AG04450 (cell line): ENCODE measurements around the gene CABLES2. TPM values are rescaled to one million over a fixed set of nuclear protein-coding genes. Genes with fewer than 3 reads are reported as not detected.

ENCODE experiments used
- CTCF ChIA-PET: fragments of 300-600, 350-600 bp; formaldehyde crosslinking; extraction: SDS; loops from one replicate; lab custom pipeline; 2022; ENCODE audit warnings: antibody characterized with exemption, inconsistent platforms; lab: Charles Lee
- POLR2A ChIA-PET: fragments of 350-600 bp; formaldehyde crosslinking; extraction: SDS; loops from one replicate; lab custom pipeline; 2021; ENCODE audit warnings: antibody characterized with exemption, inconsistent platforms; lab: Yijun Ruan, JAX
- DNase-seq: peaks from one replicate; pipeline ENCODE4 v3.0.0-alpha.2; 2011; ENCODE audit warnings: low read depth, low spot score
- H3K27ac ChIP-seq: one replicate; pipeline ENCODE4 v1.5.1; 2012; ENCODE audit warnings: low read depth, low read length, control low read depth
- H3K27me3 ChIP-seq: one replicate; pipeline ENCODE4 v1.6.0; 2012; ENCODE audit warnings: low read length; ENCODE audit not compliant: control insufficient read depth, insufficient read depth
- H3K4me3 ChIP-seq: 2 replicates; pipeline ENCODE4 v1.5.1; 2011; ENCODE audit warnings: mild to moderate bottlenecking, low read depth, low read length, control low read depth
- H3K9me3 ChIP-seq: 2 replicates; pipeline ENCODE4 v1.5.1; 2012; ENCODE audit warnings: low read length; ENCODE audit not compliant: control insufficient read depth, insufficient read depth
- CTCF ChIP-seq: IDR thresholded peaks from 2 replicates; pipeline ENCODE4 v1.5.1; 2011; ENCODE audit warnings: low read depth, low read length, control low read depth, inconsistent platforms
- polyA plus RNA-seq: library from polyadenylated mRNA; depleted of rRNA; stranded (reverse); fragments of >200 nt; gene quantifications from 2 replicates; pipeline ENCODE4 v1.2.3, GENCODE V29; 2011

The CABLES2 gene
- polyA plus RNA-seq, 1 experiment = 3.8 TPM

GRCh38 chr20:62404761-62405107, 2.4 kb downstream of the CABLES2 start:
- no peak overlapping the region for H3K4me3 ChIP-seq
- TF ChIP-seq CTCF = no peak
- H3K9me3 ChIP-seq = no peaks in the 10 kb centered on the region; the same call in 1 of the 2 replicates
- no peak overlapping the region for H3K27ac ChIP-seq
- no peak for DNase-seq
- peaks cover 6% of the 10 kb centered on the region for H3K27me3 ChIP-seq
- CTCF ChIA-PET = interaction anchor here (1.1 kb wide), 1 partner anchor 8 kb away, joined by 4 read pairs; no protein-coding TSS in a partner anchor
- POLR2A ChIA-PET = no interaction called here

GRCh38 chr20:62404112-62404665, 2.9 kb downstream of the CABLES2 start:
- CTCF ChIA-PET = no interaction called here
- H3K27ac ChIP-seq = no peak overlapping the region
- POLR2A ChIA-PET = no interaction called here
- TF ChIP-seq CTCF = no peak
- no peak overlapping the region for H3K4me3 ChIP-seq
- no peak for DNase-seq
- no peaks in the 10 kb centered on the region; the same call in 1 of the 2 replicates for H3K9me3 ChIP-seq
- H3K27me3 ChIP-seq = peaks cover 6% of the 10 kb centered on the region

- Histone ChIP-seq H3K4me3 (no peak overlapping the region), H3K9me3 (peaks cover 4% of the 10 kb centered on the region; the same call in 1 of the 2 replicates), H3K27me3 (no peaks in the 10 kb centered on the region), H3K27ac (no peak overlapping the region)
- POLR2A ChIA-PET = no interaction called here
- CTCF ChIA-PET = no interaction called here
- no peak for TF ChIP-seq CTCF
- no peak for DNase-seq
These were observed 3.8 kb downstream of the CABLES2 start for GRCh38 chr20:62403331-62403730.

GRCh38 chr20:62402456-62403150, 4.5 kb downstream of the CABLES2 start:
- ChIA-PET POLR2A (no interaction called here), CTCF (no interaction called here)

More at GRCh38 chr20:62402456-62403150, 4.5 kb downstream of the CABLES2 start:
- peaks cover 7% of the 10 kb centered on the region; the same call in 1 of the 2 replicates for H3K9me3 ChIP-seq
- no peak for DNase-seq
- TF ChIP-seq CTCF = no peak
- H3K27me3 ChIP-seq = no peaks in the 10 kb centered on the region
- no peak overlapping the region for H3K4me3 ChIP-seq
- no peak overlapping the region for H3K27ac ChIP-seq
